Effector memory CD8-positive, alpha-beta T cell (primary cell): ENCODE results near the gene MACIR.

ENCODE experiments used
- ATAC-seq: fragments of 150-1000 bp; cut with Tn5 transposase; replicated peaks from 2 replicates; pipeline ENCODE4 v1.10.0; 2021; ENCODE audit warnings: mild to moderate bottlenecking, moderate library complexity
- DNase-seq, 3 experiments: peaks; one replicate each; pipeline ENCODE4 v3.0.0; 2021
- H3K27ac Mint-ChIP-seq, 2 donors: one replicate each; pipeline ENCODE4 v1.8.0; 2022; ENCODE audit warnings: mild to moderate bottlenecking in 2 of 2, mixed read lengths in 2 of 2, moderate library complexity in 2 of 2
- H3K27me3 Mint-ChIP-seq, 2 donors: one replicate each; pipeline ENCODE4 v1.8.0; 2022; ENCODE audit warnings: mixed read lengths in 2 of 2
- H3K36me3 Mint-ChIP-seq: one replicate; pipeline ENCODE4 v1.8.0; 2022; ENCODE audit warnings: mild to moderate bottlenecking, moderate library complexity, mixed read lengths; ENCODE audit not compliant: insufficient read depth
- H3K4me1 Mint-ChIP-seq, 2 donors: one replicate each; pipeline ENCODE4 v1.8.0; 2022; ENCODE audit warnings: low read depth in 2 of 2, mixed read lengths in 2 of 2
- H3K4me3 Mint-ChIP-seq, 2 donors: one replicate each; pipeline ENCODE4 v1.8.0; 2022; ENCODE audit warnings: mild to moderate bottlenecking in 2 of 2, mixed read lengths in 2 of 2, moderate library complexity in 2 of 2
- H3K9me3 Mint-ChIP-seq, 2 donors: one replicate each; pipeline ENCODE4 v1.8.0; 2022; ENCODE audit warnings: mixed read lengths in 2 of 2

The MACIR gene

GRCh38 chr5:103283869-103284268 lies 25.3 kb downstream of the MACIR start:
- no peaks in the 10 kb centered on the region for H3K9me3 Mint-ChIP-seq
- no peak overlapping the region for H3K27ac Mint-ChIP-seq
- ATAC-seq, result no peak
- H3K4me1 Mint-ChIP-seq, result no peaks in the 10 kb centered on the region
- H3K36me3 Mint-ChIP-seq, result no peaks in the 10 kb centered on the region
- H3K27me3 Mint-ChIP-seq, result no peaks in the 10 kb centered on the region
- H3K4me3 Mint-ChIP-seq, result no peak overlapping the region
- no peak for DNase-seq

- no peaks in the 10 kb centered on the region for H3K36me3 Mint-ChIP-seq
- no peak overlapping the region for H3K4me3 Mint-ChIP-seq
- no peaks in the 10 kb centered on the region for H3K9me3 Mint-ChIP-seq
- H3K27ac Mint-ChIP-seq, result no peak overlapping the region
- ATAC-seq (no peak), DNase-seq (no peak)
- no peaks in the 10 kb centered on the region for H3K4me1 Mint-ChIP-seq
- H3K27me3 Mint-ChIP-seq, result no peaks in the 10 kb centered on the region
Observed at GRCh38 chr5:103286622-103287021, 28.1 kb downstream of the MACIR start.

GRCh38 chr5:103289024-103289423 lies 30.5 kb downstream of the MACIR start:
- H3K36me3 Mint-ChIP-seq, result no peaks in the 10 kb centered on the region

GRCh38 chr5:103290846-103291245 lies 32.3 kb downstream of the MACIR start:
- H3K9me3 Mint-ChIP-seq, result no peaks in the 10 kb centered on the region
- H3K4me3 Mint-ChIP-seq, result no peak overlapping the region
- no peaks in the 10 kb centered on the region for H3K27me3 Mint-ChIP-seq
- H3K27ac Mint-ChIP-seq, result no peak overlapping the region
- no peaks in the 10 kb centered on the region for H3K4me1 Mint-ChIP-seq
- ATAC-seq (no peak), DNase-seq (no peak)
- H3K36me3 Mint-ChIP-seq, result no peaks in the 10 kb centered on the region

More at GRCh38 chr5:103289024-103289423, 30.5 kb downstream of the MACIR start:
- ATAC-seq (no peak), DNase-seq (no peak)
- Mint-ChIP-seq H3K27ac (no peak overlapping the region), H3K4me1 (no peaks in the 10 kb centered on the region), H3K9me3 (no peaks in the 10 kb centered on the region), H3K27me3 (no peaks in the 10 kb centered on the region), H3K4me3 (no peak overlapping the region)

- no peak for DNase-seq
- no peak for ATAC-seq
- H3K9me3 Mint-ChIP-seq, result no peaks in the 10 kb centered on the region
- H3K4me3 Mint-ChIP-seq, result no peak overlapping the region
- H3K27ac Mint-ChIP-seq, result no peak overlapping the region
- H3K27me3 Mint-ChIP-seq, result no peaks in the 10 kb centered on the region
- no peaks in the 10 kb centered on the region for H3K4me1 Mint-ChIP-seq
- H3K36me3 Mint-ChIP-seq, result no peaks in the 10 kb centered on the region
Observed at GRCh38 chr5:103291606-103292005, 33.0 kb downstream of the MACIR start.

- no peaks in the 10 kb centered on the region for H3K4me1 Mint-ChIP-seq
- no peak overlapping the region for H3K27ac Mint-ChIP-seq
- no peaks in the 10 kb centered on the region for H3K27me3 Mint-ChIP-seq
- no peak overlapping the region for H3K4me3 Mint-ChIP-seq
- no peaks in the 10 kb centered on the region for H3K9me3 Mint-ChIP-seq
- ATAC-seq (no peak), DNase-seq (no peak)
- H3K36me3 Mint-ChIP-seq, result no peaks in the 10 kb centered on the region
Observed at GRCh38 chr5:103293099-103293498, 34.5 kb downstream of the MACIR start.

GRCh38 chr5:103293719-103294118 lies 35.2 kb downstream of the MACIR start:
- H3K4me1 Mint-ChIP-seq, result no peaks in the 10 kb centered on the region
- H3K27ac Mint-ChIP-seq, result no peak overlapping the region
- ATAC-seq (no peak), DNase-seq (no peak)
- peaks cover 0 to under 1% of the 10 kb centered on the region in 2 donors for H3K27me3 Mint-ChIP-seq
- H3K9me3 Mint-ChIP-seq, result no peaks in the 10 kb centered on the region
- H3K36me3 Mint-ChIP-seq, result no peaks in the 10 kb centered on the region
- H3K4me3 Mint-ChIP-seq, result no peak overlapping the region

GRCh38 chr5:103294906-103295305 lies 36.3 kb downstream of the MACIR start:
- Mint-ChIP-seq H3K4me3 (no peak overlapping the region), H3K27ac (no peak overlapping the region), H3K9me3 (no peaks in the 10 kb centered on the region), H3K36me3 (no peaks in the 10 kb centered on the region), H3K27me3 (peaks cover 3 to 5% of the 10 kb centered on the region in 2 donors), H3K4me1 (no peaks in the 10 kb centered on the region)
- no peak for ATAC-seq
- no peak for DNase-seq

- Mint-ChIP-seq H3K4me1 (no peaks in the 10 kb centered on the region), H3K27ac (no peak overlapping the region), H3K27me3 (peaks cover 5 to 8% of the 10 kb centered on the region in 2 donors), H3K4me3 (no peak overlapping the region), H3K9me3 (no peaks in the 10 kb centered on the region), H3K36me3 (no peaks in the 10 kb centered on the region)
- DNase-seq, result no peak
- no peak for ATAC-seq
Observed at GRCh38 chr5:103295424-103295823, 36.9 kb downstream of the MACIR start.

GRCh38 chr5:103295871-103296270 lies 37.3 kb downstream of the MACIR start:
- Mint-ChIP-seq H3K27me3 (peaks cover 5 to 12% of the 10 kb centered on the region in 2 donors), H3K9me3 (no peaks in the 10 kb centered on the region), H3K4me1 (no peaks in the 10 kb centered on the region), H3K4me3 (no peak overlapping the region), H3K36me3 (no peaks in the 10 kb centered on the region), H3K27ac (no peak overlapping the region)
- no peak for ATAC-seq
- no peak for DNase-seq

GRCh38 chr5:103298117-103298516 lies 39.6 kb downstream of the MACIR start:
- H3K27ac Mint-ChIP-seq, result no peak overlapping the region
- peaks cover 5 to 16% of the 10 kb centered on the region in 2 donors for H3K27me3 Mint-ChIP-seq
- no peak overlapping the region for H3K4me3 Mint-ChIP-seq
- DNase-seq, result no peak
- no peaks in the 10 kb centered on the region for H3K4me1 Mint-ChIP-seq
- ATAC-seq, result no peak
- no peaks in the 10 kb centered on the region for H3K36me3 Mint-ChIP-seq
- no peaks in the 10 kb centered on the region for H3K9me3 Mint-ChIP-seq

GRCh38 chr5:103298607-103299188 lies 40.1 kb downstream of the MACIR start:
- H3K9me3 Mint-ChIP-seq, result no peaks in the 10 kb centered on the region
- H3K4me1 Mint-ChIP-seq, result no peaks in the 10 kb centered on the region
- no peaks in the 10 kb centered on the region for H3K36me3 Mint-ChIP-seq
- DNase-seq (no peak), ATAC-seq (no peak)
- H3K4me3 Mint-ChIP-seq, result no peak overlapping the region
- H3K27me3 Mint-ChIP-seq, result peaks cover 5 to 16% of the 10 kb centered on the region in 2 donors
- H3K27ac Mint-ChIP-seq, result no peak overlapping the region

GRCh38 chr5:103305809-103306208 lies 47.2 kb downstream of the MACIR start:
- no peak for DNase-seq
- no peak for ATAC-seq
- Mint-ChIP-seq H3K36me3 (no peaks in the 10 kb centered on the region), H3K4me1 (no peaks in the 10 kb centered on the region), H3K27me3 (peaks cover 5 to 6% of the 10 kb centered on the region in 2 donors), H3K4me3 (no peak overlapping the region), H3K9me3 (peaks cover 0 to 7% of the 10 kb centered on the region in 2 donors), H3K27ac (no peak overlapping the region)

- no peak overlapping the region for H3K4me3 Mint-ChIP-seq
- no peaks in the 10 kb centered on the region for H3K4me1 Mint-ChIP-seq
- H3K27ac Mint-ChIP-seq, result no peak overlapping the region
- DNase-seq (no peak), ATAC-seq (no peak)
- H3K27me3 Mint-ChIP-seq, result peaks cover 12 to 16% of the 10 kb centered on the region in 2 donors
- H3K9me3 Mint-ChIP-seq, result peaks cover 0 to 7% of the 10 kb centered on the region in 2 donors
- no peaks in the 10 kb centered on the region for H3K36me3 Mint-ChIP-seq
Observed at GRCh38 chr5:103307470-103307869, 48.9 kb downstream of the MACIR start.

- no peaks in the 10 kb centered on the region for H3K4me1 Mint-ChIP-seq
- H3K9me3 Mint-ChIP-seq, result peaks cover 0 to 7% of the 10 kb centered on the region in 2 donors
- no peaks in the 10 kb centered on the region for H3K36me3 Mint-ChIP-seq
- peaks cover 12 to 16% of the 10 kb centered on the region in 2 donors for H3K27me3 Mint-ChIP-seq
- no peak for DNase-seq
- no peak for ATAC-seq
- no peak overlapping the region for H3K4me3 Mint-ChIP-seq
- H3K27ac Mint-ChIP-seq, result no peak overlapping the region
Observed at GRCh38 chr5:103308774-103309173, 50.2 kb downstream of the MACIR start.
